NCI-H345 treated with DMSO at 0.1 percent for 48 hours (cell line): ENCODE results near the gene BCR.
"Not testable (repeated sequence)": the region's sequence is repeated elsewhere in the genome, so short reads cannot be mapped to it uniquely, and the experiment has no call there.

Experiments used
- DNase-seq: peaks from one replicate; lab custom pipeline; 2025; ENCODE audit not compliant: unreplicated experiment; lab: John Stamatoyannopoulos, UW

The BCR gene

DNA sequence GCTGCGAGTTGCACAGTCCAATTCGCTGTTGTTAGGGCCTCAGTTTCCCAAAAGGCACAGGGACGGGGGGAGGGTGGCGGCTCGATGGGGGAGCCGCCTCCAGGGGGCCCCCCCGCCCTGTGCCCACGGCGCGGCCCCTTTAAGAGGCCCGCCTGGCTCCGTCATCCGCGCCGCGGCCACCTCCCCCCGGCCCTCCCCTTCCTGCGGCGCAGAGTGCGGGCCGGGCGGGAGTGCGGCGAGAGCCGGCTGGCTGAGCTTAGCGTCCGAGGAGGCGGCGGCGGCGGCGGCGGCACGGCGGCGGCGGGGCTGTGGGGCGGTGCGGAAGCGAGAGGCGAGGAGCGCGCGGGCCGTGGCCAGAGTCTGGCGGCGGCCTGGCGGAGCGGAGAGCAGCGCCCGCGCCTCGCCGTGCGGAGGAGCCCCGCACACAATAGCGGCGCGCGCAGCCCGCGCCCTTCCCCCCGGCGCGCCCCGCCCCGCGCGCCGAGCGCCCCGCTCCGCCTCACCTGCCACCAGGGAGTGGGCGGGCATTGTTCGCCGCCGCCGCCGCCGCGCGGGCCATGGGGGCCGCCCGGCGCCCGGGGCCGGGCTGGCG is at the start of gene BCR:
BCR (plus strand) TSS at position 209 of the 592 bp plus-strand sequence. CDS start 452 bp downstream, outside the sequence.
- DNase-seq = no peak

DNA sequence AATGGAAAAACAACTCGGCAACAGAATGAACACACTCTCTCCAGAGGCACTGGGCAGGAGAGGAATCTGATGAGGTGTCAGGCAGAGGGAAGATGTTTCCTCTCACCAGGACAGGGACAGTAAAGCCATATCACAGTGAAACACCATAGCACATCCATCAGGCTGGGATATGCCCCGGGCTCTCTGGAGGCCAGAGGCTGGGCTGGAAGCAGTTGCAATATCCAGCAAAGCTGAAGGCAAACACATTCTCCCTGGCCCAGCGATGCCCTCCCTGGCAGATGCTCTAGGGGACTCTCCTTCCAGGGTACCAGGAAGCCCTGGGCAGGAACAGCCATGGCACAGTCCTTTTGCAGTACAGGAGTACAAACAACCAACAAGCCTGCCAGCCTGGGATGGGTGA is 49.6 kb upstream of the BCR start:
- no peak for DNase-seq

DNA sequence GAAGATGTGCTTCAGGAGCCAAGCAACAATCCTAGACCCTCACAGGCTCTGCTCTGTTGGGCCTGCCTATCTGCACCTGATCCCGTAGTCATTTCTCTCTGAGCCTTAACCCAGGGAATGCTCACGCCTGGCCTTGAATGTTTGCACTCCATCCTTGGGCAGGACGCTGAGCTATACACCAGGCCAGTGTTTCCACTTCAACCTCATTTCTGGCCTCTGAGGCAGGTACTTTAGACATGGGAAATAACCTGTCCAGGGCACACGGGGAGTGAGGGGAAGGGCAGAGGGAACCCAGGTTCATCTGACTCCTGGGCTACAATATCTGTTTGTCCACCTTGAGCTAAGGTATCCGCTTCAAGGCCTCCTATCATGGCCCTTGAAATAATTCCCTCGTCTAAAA is 48.4 kb upstream of the BCR start:
- no peak for DNase-seq

DNA sequence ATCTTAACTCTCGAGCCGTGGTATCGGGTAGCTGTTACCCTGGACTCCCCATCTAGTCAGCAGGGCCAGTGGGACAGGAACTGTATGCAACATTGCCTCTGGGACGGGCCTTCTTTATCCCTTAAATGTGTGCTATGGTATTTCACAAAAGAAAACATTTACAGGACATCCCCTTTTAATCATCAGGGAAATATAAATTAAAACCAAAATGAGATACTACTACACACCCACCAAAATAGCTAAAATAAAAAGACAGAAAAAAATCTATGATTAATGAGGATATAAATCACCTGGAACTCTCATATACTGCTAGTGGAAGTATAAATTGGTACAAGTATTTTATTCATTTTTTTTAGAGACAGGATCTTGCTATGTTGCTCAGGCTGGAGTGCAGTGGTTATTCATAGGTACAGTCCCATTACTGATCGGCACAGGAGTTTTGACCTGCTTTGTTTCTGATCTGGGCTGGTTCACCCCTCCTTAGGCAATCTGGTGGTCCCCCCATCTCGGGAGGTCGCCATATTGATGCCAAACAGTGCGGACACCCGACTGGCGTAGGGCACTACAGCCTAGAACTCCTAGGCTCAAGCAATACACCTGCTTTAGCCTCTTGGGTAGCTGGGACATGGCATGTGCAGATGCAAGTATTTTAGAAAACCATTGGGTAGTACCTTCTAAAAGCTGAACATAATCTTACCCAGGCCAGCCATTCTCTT is 47.8 kb upstream of the BCR start:
- DNase-seq = no peak

DNA sequence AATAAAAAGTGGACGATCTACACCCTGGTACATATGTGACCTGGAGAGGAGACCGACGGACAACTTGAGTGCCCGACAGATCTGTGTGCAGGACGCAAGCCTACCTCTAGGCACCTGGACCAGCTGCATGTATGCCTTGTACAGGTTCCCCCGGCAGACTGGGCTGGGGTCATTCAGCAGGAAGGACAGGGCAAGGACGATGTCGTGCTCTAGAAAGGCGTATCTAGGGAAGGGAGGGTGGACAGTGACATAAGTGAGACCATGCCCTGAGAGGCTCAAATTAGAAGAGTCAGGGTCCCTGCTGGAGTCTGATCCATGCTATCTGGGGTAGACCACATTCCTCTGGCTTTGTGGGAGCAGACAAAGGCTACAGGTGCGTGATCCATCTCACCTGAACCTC is 46.4 kb upstream of the BCR start:
- DNase-seq = no peak

DNA sequence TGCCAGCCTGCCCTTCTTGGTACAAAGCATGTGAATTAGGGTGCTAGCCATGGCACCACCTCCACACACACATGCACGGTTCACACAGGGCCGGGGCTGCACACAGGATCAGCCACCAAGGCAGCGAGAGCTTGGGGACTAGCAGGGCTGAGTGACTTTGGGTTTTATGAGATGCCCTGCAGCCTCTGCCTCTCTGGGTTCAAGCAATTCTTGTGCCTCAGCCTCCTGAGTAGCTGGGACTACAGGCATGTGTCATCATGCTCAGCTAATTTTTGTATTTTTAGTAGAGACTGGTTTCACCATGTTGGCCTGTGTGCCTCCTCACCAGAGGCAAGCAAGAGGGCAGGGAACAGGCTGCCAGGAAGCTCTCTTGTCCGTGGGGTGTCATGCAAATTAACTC is 43.3 kb upstream of the BCR start:
- DNase-seq = not testable (repeated sequence)

DNA sequence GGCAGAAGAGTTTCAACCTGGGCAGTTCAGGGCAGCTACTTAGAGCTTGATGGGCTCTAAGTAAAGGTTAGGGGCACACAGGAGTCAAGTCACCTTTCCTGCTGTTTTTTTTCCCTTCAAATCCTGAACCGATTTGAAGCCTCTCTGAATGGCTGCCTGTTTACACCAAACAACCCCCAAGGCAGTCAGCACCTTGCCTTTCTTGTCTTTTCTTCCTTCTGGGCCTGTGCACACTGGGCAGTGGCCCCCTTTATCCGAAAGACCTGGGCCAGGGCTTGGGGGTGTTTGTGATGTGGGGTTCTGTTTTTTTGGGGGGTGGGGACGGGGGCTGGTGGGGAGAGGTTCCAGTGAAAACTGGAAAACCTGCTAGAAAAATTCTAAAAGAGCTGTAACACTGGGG is 42.8 kb upstream of the BCR start:
- DNase-seq = no peak

DNA sequence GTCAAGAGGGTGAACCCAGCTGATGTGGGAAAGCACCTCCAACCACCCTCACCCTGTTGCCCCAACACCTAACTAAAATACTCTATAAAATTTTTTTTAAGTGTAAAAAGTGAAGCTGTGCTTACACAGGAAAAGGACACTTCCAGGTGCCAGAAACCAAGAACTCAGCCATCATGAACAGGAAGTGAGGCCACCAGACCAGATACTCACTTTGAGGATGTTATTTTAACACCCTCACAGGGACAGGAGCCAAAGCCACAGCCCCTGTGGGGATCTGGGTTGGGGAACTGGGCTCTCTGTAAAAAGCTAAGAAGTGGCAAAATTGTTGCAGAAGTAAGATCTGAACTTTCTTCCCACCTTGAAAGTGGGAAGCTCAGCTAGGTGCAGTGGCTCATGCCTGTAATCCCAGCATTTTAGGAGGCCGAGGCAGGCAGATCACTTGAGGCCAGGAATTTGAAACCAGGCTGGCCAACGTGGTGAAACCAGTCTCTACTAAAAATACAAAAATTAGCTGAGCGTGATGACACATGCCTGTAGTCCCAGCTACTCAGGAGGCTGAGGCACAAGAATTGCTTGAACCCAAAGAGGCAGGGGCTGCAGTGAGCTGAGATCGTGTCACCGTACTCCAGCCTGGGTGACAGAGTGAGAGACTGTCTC is 42.3 kb upstream of the BCR start:
- DNase-seq = no peak

DNA sequence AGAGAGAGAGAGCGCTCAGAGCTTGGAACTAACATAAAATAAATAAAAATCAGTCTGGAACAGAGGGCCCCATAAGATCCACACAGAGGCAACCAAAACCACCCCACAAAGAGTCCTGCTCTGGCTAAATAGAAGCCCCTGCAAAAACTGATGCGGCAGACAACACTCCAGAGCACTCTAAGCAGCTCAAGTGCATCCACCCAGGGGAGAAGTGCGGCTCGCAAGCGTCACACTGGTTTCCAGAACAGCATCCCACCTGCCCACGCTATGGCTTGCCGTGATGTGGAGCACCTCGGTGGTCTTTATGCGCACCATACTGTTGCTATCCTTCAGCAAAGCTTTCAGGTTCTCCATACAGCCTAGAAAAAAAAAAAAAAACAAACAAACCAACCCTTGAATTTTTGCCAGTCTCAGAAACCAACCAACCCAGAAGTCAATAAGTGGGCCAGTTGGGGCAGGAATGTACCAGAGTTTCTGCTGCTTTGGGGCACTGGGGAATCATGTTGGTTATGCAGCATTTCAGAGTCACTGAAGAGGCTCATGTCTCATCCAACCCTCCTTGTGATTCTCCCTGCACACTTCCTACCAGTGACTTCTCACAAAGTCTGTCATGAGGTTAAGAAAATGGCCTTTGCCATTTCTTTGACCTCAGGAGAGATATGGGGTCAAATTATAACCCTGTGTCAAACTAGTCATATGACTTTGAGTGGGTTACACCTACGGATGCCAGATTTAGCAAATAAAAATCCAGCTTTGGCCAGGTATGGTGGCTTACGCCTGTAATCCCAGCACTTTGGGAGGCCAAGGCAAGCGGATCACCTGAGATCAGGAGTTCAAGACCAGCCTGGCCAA is 41.5 kb upstream of the BCR start:
- DNase-seq = no peak

DNA sequence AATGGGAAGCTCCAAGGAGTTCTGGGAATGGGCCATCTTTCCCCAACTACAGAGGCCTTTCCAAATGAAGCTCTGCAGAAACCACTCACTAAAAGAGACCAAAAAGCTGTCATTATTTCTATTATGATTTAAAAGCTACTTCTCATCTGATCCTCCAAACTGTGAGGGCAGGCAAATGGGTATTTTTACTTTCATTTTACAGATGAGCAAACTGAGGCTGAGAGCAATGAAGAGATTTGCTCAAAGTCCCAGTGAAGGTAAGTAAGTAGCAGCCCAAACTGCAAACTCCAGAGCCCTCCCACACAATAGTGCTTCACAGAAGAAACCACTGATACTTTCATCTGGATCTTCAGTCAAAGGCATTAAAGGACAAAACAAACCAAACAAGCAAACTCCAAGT is 39.9 kb upstream of the BCR start:
- no peak for DNase-seq

DNA sequence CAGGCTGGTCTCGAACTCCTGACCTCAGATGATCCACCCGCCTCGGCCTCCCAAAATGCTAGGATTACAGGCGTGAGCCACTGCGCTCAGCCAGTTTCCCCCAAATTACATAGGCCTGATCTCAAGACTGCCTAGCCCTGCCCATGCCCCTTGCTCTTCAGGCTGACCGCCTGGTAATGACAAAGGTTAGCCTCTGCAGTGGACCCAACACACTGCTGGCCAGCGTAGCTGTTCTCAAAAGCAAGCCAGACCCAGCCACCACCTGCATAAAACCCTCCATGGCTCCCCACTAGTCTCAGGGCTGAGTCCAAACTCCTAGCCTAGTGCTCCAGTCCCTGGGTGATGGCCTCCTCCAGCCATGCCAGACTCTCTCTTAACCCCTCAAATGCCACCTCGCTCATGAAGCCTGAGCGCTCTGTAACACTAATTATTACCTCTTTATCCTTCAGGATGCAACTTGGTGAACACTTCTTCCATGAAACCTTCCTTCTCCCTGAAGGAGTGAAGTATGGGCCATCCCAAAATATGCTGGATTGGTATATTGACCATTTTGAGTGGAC is 37.7 kb upstream of the BCR start:
- DNase-seq = no peak

DNA sequence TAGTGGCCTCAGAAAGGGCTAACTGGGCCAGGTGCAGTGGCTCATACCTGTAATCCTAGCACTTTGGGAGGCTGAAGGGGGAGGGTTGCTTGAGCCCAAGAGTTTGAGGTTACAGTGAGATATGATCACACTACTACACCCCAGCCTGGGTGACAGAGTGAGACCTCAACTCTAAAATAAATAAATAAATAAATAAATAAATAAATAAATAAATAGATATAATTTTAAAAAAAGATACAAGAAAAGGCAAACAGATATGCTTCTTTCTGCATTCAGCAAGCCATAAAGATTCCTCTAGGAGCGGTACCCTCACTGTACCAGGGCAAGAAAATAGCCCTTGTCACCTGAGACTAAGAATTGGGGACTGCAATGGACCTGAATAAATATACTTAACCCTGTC is 37.2 kb upstream of the BCR start:
- DNase-seq = no peak

DNA sequence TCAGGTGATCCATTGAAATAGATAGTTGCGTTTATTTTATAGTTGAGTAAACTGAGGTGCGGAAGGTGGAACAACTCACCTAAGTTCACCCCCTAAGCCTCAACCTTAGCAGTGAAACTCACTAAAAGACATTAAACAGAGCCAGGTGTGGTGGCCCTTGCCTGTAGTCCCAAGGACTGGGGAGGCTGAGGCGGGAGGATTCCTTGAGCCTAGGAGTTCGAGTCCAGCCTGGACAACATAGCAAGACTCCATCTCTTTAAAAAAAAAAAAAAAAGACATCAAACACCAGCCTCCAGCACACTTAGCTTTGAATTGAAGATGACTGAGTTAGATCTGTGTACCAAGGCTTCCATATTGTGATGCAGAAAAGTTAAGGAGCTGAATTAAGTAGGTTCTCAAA is 35.9 kb upstream of the BCR start:
- no peak for DNase-seq

DNA sequence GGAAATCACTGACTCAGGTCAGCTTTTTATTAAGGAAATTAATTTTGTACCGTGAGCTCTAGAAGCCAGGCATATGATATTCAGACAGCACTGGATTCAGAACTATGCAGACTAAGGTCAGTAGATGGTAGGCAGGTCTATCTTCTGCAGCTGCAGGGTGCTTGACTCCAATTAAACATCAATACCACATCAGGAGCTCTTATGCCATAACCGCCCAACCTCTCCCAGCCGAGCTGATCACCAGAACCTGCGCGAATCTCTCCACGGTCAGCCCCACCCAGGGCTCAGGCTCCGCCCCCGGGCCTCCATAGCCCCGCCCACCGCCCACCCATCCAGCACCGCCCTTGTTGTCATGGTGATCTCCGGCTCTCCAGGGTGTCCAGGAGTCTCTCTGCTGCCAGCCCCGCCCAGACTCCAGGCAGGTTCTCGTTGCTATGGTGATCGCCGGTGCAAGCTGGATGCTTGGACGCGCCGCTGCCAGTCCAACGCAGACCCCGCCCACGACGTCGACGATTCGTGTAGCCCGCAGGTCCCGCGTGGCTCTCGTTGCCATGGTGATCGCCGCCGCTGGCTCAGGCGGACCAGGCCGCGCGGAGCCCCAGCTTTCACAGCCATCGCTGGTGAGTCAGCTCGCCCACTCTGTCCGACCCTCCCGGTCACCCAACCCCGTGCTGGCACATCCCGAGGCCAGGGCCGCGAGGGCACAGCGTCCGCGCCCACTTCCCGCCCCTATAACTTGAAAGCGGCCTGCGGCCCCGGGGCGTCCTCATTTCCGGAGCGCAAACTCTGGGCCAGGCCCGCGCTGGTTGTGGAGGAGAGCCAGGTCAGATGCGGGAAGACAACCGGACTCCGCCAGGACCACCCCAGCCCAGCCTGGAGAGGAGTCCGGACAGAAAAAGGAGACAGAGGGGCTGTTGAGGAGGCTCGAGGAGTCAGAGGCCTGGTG is 35.1 kb upstream of the BCR start, which contains the start of gene RAB36:
RAB36 (plus strand) TSS at position 546 of the 946 bp plus-strand sequence. CDS start 1,140 bp downstream, outside the sequence.
- peak; percentile 94 for DNase-seq

DNA sequence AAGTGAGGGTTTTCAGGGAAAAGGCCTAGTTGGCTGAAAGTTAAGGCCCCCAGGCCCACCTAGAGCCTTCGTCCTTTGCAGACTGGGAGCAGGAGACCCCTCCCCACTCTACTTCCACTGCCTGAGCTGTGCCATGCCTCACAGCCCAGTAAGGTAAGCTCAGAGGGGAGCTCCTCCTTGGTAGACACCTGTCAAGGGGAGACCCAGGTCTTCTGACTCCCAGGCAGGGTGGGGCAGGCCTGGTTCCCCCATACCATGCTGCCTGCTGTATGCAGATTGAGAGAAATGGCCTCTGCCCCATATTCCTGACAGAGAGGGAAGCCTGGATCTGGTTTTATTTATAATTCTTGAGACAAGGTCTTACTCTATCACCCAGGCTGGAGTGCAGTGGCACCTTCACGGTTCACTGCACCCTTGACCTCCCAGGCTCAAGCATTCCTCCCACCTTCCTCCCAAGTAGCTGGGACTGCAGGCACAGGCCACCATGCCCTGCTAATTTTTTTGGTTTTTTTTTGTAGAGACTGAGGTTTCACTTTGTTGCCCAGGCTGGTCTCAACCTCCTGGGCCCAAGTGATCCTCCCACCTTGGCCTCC is 34.3 kb upstream of the BCR start:
- no peak for DNase-seq

DNA sequence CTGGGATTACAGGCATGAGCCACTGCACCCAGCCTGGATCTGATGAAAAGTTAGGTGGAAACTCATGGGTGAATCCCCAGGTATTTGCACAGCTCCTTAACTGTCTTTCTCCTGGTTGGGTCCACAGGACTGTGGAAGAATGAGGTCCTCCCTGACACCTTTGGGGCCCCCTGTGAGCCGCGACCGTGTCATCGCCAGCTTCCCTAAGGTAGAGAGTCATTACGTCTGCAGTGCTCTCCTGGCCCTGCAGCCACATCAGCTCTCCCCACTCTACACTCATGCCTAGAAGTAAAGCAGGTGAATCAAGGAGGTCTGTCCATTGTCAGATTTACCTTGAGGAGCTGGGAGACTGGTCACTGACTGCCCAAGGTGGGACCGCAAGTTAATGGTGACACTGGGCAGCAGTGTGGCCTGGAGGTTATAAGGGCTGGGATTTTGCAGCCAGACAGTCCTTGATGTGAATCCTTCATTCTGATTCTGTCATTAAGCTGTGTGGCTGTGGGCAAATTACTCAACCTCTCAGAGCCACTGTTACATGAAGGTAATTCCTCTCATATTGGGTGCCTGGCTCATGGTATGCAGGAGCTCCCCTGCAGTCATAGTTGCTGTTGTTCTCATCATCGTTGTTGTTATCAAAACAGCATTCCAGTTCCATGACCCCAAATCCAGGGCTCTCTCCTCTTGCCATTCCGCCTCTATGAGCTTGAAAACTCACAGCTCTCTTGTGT is 33.7 kb upstream of the BCR start:
- DNase-seq = no peak

DNA sequence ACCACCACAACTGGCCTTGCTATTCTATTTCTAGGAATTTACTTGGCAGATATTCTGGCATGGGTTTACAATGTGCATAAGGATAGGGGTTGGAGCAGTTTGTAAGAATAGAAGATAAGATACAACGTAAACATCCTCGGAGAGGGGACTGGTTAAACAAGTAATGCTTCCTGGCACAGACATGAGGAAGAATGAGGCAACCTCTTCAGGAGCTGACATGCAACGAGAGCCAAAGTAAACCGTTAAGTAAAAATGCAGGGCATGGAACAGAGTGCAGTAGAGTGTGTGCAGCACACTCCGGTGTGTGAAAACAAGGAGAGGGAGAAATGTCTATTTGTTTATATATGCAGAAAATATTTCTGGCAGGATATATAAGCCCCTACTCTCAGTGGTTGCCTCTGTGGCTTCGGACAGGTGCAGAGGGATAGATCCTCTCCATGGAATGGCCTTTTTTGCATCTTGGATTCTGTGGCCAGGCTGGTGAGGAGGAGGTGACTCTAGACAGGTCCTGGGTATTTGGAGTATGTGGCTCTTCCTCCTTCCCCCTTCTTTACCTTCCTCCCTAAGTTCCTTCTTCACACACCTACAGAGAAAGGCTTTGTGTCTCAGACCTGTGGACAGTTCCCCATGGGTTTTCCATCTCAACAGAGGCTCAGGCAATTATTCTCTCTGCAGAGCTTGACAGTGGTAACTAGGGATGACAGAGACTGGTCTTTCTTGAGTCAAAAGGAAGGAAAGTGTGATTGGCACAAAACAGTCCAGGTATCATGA is 32.5 kb upstream of the BCR start:
- DNase-seq = no peak

DNA sequence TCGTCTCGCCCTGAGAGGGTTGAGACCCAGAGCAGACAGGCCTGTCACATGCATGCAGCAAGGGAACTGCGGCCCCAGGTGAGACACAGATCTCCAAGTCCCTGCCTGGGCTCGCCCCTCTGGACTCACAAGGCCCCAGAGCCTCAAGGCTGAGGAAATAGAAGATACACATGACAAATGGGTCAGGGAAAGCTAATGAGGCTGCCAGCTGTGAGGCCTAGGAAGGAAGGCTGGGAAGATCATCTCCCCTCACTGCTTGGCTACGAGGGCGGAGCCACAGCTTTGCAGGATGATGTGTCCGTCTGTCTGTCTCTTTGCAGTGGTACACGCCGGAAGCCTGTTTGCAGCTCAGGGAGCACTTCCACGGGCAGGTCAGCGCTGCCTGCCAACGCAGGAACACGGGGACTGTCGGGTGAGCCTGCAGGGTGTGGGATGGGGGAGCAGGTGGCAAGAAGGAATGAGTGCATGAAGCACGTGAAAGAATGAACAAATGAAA is 30.5 kb upstream of the BCR start:
- no peak for DNase-seq
